ENCODE measurements around the gene SEC14L2.

Gene SEC14L2

DNA sequence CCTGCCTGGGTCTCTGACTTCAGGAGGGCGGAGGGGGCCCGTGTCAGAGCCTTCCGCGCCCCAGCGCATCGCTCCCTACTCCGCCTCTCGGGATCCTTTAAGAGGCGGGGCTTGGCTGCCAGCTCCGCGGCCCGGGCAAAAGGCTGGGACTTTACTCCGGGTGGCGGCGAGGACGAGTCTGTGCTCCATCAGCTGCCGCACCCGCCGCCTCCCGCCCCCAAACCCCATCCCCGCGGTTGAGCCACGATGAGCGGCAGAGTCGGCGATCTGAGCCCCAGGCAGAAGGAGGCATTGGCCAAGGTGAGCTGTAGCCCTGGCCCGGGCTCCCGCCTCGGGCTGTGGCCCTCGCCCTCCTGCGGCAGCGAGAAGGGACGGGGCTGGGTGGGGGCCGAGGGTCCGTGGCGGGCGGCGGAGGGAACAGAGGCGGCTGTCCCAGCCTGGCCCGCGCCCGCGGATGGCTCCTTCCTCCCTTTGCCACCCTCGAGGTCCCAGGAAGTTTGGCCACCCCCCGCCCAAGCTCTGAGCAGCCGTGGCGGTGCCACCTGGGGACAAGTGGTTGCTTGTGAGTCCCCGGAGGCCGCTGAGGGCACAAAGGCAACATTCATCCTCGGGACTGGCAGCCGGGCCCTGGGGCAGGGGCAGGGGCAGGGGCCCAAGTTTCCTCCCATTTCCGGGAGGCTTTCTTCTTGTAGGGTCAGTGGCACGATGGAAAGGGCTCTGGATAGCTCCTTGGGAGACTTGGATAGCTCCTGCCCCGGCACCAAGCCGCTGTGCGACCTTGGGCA, at the start of gene SEC14L2:
Gene SEC14L2, plus strand, starts transcription at position 148 of the 785 bp plus-strand sequence. Its CDS starts 99 bp downstream, at position 247.
- DNase-seq: peak; percentile 59

DNA sequence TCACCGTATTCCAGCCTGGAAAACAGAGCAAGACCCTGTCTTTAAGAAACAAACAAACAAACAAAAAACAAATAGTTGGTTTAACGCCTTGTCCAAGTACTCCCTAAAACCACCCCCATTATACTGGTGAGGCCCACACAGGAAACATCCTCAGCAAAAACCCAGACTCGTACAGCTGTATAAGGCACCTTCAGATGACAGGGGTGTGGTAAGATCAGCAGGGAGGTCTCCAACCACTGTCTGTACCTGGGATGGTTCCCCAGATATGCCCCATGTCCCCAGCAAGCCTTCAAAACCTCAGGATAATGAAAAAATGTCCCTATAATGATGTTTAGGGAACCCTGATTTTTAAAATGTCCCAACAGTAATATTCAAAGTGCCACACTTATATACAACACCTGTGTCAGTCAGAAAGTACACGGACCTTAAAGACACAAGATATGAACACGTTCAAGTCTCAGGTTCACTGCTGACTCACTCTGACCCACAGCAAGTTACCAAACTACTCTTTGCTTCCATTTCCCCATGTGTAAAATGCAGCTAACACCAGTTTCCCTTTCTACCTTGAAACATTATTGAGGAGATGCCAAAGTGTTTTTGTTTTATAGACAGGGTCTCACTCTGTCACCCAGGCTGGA, 49.4 kb upstream of the SEC14L2 start:
- no peak for DNase-seq

DNA sequence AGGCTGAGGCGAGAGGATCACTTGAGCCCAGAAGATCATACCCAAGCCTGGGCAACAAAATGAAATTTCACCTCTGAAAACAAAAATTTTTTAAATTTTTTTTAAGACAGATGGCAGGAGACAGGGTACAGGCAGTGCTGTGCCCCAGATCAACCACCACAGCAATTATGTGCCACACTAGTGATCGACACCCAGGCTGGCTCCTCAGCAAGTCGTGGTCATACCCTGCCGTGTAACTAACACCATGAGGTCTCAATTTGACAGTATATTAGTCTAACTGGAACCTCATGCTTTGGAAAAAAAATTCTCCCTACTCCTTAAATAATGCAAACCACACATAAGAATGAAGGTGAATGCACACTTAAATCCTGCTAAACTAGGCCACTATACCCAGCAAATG, 48.4 kb upstream of the SEC14L2 start:
- no peak for DNase-seq

GRCh38 chr22:30348809-30349208, 48.0 kb upstream of the SEC14L2 start:
- DNase-seq: no peak

DNA sequence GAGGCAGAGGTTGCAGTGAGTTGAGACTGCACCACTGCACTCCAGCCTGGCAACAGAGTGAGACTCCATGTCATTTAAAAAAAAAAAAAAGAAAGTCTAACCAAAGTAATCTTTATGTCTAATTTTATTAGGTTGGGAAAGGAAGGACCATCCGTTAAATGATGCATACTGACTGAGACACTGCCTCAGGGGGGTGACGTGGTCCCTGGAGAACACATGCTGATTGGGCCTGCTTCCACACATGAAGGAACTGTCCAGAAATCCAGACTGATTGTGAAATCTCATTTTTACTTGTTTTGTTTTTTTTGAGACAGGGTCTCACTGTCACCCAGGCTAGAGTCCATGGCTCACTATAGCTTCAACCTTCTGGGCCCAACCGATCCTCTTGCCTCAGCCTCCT, 45.6 kb upstream of the SEC14L2 start:
- DNase-seq: no peak

- no peak for DNase-seq
These were observed 42.2 kb upstream of the SEC14L2 start for GRCh38 chr22:30354644-30355043.

- DNase-seq: peak; percentile 86
These were observed 40.2 kb upstream of the SEC14L2 start, which contains the start of the genes CCDC157 and SF3A1 for GRCh38 chr22:30356449-30357235. TSS of gene CCDC157 (plus strand) at chr22:30357007. CDS start at chr22:30366001, 8,994 bp downstream. TSS of gene SF3A1 (minus strand) at chr22:30356894. CDS start at chr22:30356792, 102 bp downstream.

DNA sequence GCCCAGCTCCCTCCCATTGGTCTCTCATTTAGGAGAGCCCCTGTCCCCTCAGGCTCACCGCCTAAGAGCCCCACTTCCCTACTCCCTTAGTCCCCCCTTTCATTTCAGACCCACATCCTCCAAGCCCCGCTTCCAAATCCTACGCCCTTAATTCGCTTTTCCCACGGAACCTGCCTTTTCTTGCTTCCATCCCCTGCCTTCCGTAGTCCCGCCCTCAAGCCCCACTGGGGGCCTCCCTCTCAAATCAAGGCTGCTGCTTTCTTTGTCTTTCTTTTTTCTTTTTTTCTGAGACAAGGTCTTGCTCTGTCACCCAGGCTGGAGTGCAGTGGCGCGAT, 39.6 kb upstream of the SEC14L2 start:
- DNase-seq: no peak

- DNase-seq: no peak
These were observed 39.1 kb upstream of the SEC14L2 start for GRCh38 chr22:30357650-30358215.

DNA sequence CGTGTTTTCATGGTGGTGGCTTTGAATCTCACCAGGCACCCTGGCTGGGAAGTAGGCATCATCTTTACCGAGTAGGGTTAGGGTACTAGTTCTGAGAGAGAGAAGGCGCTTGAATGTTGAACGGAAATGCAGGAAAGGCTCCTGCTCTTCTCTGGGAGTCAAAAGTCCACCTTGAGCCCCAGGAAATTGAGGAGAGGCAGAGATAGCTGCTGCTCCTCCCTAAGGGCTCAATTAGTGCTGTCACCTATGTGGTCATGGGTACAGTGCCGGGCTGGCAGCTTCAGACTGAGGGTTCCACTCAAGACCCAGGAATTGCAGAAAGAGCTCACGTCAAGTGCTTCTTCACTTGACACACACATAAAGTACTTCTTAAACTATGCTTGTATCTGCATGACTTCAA, 38.3 kb upstream of the SEC14L2 start:
- DNase-seq: no peak

- DNase-seq: no peak
These were observed 34.7 kb upstream of the SEC14L2 start for GRCh38 chr22:30361916-30362650.

DNA sequence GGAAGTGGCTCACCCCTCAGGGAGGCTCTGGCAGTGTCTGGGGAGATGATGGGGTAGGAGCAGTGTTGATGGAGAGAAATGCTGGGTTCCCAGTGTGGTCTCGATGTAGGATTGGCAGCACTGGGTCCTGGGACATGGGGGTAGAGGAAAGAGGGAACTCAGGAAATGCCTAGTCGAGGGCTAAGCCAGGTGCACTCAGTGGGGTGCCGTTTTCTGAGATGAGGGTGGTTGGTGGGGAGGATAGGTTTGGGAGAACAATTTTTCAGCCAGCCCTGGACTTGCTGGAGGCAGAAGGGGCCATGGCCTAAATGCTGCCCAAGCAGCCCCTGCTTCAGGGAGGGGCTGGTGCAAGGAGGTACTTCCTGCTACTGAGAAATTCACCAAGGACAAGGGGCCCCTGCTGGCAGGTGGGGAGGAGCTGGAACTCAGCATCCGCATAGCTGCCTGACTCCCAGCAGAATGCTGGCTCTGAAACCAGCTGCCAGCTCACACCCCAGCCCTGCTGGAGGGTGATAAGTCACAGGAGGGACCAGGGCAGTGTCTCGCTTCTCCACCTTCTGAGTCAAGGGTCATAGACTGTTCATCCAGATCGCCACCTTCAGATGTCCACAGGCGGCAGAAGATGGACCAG, 34.1 kb upstream of the SEC14L2 start:
- no peak for DNase-seq

GRCh38 chr22:30365891-30366290, 30.9 kb upstream of the SEC14L2 start:
- DNase-seq: no peak

GRCh38 chr22:30368420-30368819, 28.4 kb upstream of the SEC14L2 start:
- no peak for DNase-seq

DNA sequence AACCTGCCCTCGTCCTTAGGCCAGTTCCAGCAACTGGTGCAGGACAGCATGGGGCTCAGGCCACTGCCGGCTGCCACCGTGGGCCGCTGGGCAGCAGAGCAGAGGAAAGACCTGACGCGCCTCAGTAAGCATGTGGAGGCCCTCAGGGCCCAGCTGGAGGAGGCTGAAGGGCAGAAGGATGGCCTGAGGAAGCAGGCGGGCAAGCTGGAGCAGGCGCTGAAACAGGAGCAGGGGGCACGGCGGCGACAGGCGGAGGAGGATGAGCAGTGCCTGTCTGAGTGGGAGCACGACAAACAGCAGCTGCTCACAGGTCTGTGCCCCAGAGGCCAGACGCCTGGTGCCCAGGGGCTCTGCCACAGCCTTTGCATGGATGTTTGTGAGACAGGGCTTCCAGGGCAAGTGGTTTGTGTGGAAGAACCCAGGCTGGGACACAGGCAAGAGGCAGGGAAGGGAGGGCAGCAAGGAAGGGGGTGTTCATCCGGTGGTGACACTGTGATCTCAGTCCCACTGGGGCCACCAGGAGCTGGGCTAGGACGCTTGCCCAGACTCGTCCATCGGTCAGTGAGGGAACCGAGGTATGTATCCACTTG, 26.1 kb upstream of the SEC14L2 start:
- DNase-seq: no peak

GRCh38 chr22:30371321-30371720, 25.5 kb upstream of the SEC14L2 start:
- no peak for DNase-seq

DNA sequence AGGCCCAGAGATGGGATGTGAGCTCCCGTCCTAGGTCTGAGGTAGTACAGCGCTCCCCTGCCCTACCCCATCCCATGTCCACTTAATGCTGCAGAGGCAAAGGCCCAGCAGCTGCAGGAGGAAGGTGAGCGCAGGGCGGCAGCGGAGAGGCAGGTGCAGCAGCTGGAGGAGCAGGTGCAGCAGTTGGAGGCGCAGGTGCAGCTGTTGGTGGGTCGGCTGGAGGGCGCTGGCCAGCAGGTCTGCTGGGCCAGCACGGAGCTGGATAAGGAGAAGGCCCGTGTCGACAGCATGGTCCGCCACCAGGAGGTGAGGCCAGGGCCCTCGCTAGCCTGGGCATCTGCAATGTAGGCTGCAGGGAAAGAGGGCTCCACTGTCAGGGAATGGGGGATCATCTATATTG, 24.8 kb upstream of the SEC14L2 start:
- DNase-seq: no peak

- no peak for DNase-seq
These were observed 23.9 kb upstream of the SEC14L2 start for GRCh38 chr22:30372915-30373314.

GRCh38 chr22:30373331-30374325, 23.2 kb upstream of the SEC14L2 start:
- no peak for DNase-seq

GRCh38 chr22:30375312-30375849, 21.4 kb upstream of the SEC14L2 start:
- DNase-seq: no peak

All from CD4-positive, alpha-beta T cell treated with Interleukin-10 for 1 hour (primary cell).